Heart left ventricle (tissue), 13 donors: ENCODE results near the gene UBAP1.

Experiments used
- POLR2A ChIP-seq, 2 donors: fragments of 450-650 bp; IDR thresholded peaks; one replicate each; pipeline ENCODE4 v1.6.1; 2017; ENCODE audit warnings: antibody characterized with exemption in 2 of 2, mild to moderate bottlenecking in 2 of 2, moderate library complexity in 2 of 2
- TF ChIP-seq, protein P1 (sequence below), 12 donors: fragments of 200-600 bp; sonication (generic) in 4 of 12; IDR thresholded peaks; one replicate each; pipeline versions ENCODE4 v1.5.0 to v1.8.0; 2018 to 2022; ENCODE audit warnings: antibody characterized with exemption in 12 of 12, mild to moderate bottlenecking in 5 of 12
- donor health status: ischemic (EF 13 %, LVEDD 7.1; RV severe dilation, severe dysfunction).
- donor health status: DM: no; HTN: yes; CAD: no.
- donor health status: DM: no; HTN: no; CAD: no.
- donor health status: ischemic (EF 25% LVEDD 6.9; RV normal size, moderate dysfunction).
- donor health status: ischemic (EF 25% LVEDD 5.7; RV mildly dilated, moderate dysfunction).
- donor health status: ischemic (EF 35%, LVEDD 5.7; RV mildly dilated, moderate dysfunction).
- donor health status: nonischemic (EF 11% LVEDD 7.7; RV severe dilation, severe dysfunction).
- donor health status: DM: yes; HTN: yes; CAD: no.
- donor health status: PGD.
- donor health status: ischemic (EF 29% LVEDD 5.4; RV normal size, mild dysfunction).
- donor health status: nonischemic (EF 23%, LVEDD 6.1; RV moderate dilation, normal function).

DNA sequence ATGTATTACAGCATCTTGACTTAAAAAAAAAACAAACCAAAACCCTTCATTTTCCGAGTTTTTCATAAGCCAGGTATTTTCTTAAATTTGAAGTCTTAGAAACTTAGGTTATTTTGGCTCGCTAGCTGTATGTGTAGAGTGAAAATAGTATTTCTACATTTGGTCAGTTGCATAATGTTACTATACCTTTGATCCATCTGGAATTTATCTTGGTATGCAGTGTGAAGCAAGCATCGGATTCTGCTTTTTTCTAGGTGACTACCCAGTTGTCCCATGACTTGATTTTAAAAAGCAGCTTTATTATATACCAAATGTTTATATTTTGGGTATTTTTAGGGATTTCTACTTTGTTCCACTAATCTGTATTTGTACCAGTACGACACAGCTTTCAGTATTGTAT is 27.7 kb downstream of the UBAP1 start:
- TF ChIP-seq, protein P1, sequence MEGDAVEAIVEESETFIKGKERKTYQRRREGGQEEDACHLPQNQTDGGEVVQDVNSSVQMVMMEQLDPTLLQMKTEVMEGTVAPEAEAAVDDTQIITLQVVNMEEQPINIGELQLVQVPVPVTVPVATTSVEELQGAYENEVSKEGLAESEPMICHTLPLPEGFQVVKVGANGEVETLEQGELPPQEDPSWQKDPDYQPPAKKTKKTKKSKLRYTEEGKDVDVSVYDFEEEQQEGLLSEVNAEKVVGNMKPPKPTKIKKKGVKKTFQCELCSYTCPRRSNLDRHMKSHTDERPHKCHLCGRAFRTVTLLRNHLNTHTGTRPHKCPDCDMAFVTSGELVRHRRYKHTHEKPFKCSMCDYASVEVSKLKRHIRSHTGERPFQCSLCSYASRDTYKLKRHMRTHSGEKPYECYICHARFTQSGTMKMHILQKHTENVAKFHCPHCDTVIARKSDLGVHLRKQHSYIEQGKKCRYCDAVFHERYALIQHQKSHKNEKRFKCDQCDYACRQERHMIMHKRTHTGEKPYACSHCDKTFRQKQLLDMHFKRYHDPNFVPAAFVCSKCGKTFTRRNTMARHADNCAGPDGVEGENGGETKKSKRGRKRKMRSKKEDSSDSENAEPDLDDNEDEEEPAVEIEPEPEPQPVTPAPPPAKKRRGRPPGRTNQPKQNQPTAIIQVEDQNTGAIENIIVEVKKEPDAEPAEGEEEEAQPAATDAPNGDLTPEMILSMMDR (IDR thresholded peaks at IDR 0.05) = no peak
- no peak for TF ChIP-seq POLR2A (IDR thresholded peaks at IDR 0.05)
